ENCODE data around the gene CEMIP2.

Gene CEMIP2

DNA sequence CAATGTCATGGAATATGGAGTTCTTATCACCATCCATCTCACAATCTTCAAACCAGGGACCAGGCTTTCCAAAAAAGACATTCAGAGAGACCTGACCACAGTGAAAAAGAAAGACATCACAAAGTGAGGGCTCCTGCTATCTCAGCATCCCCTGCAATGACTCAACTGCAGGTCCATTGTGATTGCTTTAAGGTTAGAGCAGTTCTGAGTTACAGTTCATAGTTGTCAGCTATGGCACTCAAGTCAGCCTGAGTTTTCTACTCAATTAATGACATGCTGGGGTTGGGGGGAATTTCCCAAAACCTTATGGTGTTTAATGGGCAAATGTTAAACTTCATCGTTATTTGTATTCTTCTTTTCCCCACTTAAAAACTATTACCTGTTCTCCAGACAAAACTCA lies 58.9 kb downstream of the CEMIP2 start:
- WGBS (ENCODE audit: insufficient coverage): no CpG with 5 or more reads among the region's 1 CpG
- DNase-seq: no peak
- H3K9me3 ChIP-seq (ENCODE audit: control extremely low read depth in 1 of 5, control insufficient read depth in 4 of 5, insufficient read depth in 2 of 5, low read depth in 1 of 5, low read length in 4 of 5): no peaks in the 10 kb centered on the region
- H3K27me3 ChIP-seq (replicated peaks in 2 of 5; ENCODE audit: control insufficient read depth in 4 of 5, insufficient read depth in 5 of 5, low read length in 4 of 5): no peaks in the 10 kb centered on the region
- ChIA-PET CTCF (interaction anchor here (0.7 to 3.2 kb wide), 5 partner anchors 13 to 25 kb away, joined by 3 to 12 read pairs (median 4); no protein-coding TSS in a partner anchor), POLR2A (interaction anchor here (0.8 kb wide), 1 partner anchor 1467 kb away, joined by 3 read pairs; no protein-coding TSS in a partner anchor)
- no peak overlapping the region for H3K27ac ChIP-seq (ENCODE audit: insufficient read depth in 1 of 2, low read depth in 1 of 2, low read length in 2 of 2, poor library complexity in 1 of 2, severe bottlenecking in 2 of 2)
- no peak overlapping the region for H3K4me3 ChIP-seq (ENCODE audit: control insufficient read depth in 1 of 7, extremely low read depth in 1 of 7, insufficient read depth in 4 of 7, low read depth in 2 of 7, low read length in 6 of 7)
- no peaks in the 10 kb centered on the region for H3K4me1 ChIP-seq (ENCODE audit: control extremely low read depth in 1 of 4, control insufficient read depth in 4 of 4, insufficient read depth in 4 of 4, low read length in 3 of 4)
- H3K36me3 ChIP-seq (ENCODE audit: control insufficient read depth in 4 of 4, insufficient read depth in 4 of 4, low read length in 3 of 4): peaks cover 9 to 62% (median 21%) of the 10 kb centered on the region in 4 experiments

GRCh38 chr9:71706176-71706575 lies 62.1 kb downstream of the CEMIP2 start:
- H3K4me1 ChIP-seq (ENCODE audit: control extremely low read depth in 1 of 4, control insufficient read depth in 4 of 4, insufficient read depth in 4 of 4, low read length in 3 of 4): no peaks in the 10 kb centered on the region
- CTCF ChIA-PET: interaction anchor here (0.8 to 1.3 kb wide), 4 partner anchors 9 to 24 kb away, joined by 3 to 5 read pairs (median 4); no protein-coding TSS in a partner anchor
- DNase-seq: no peak
- no CpG with 5 or more reads among the region's 1 CpG for WGBS (ENCODE audit: insufficient coverage)
- H3K9me3 ChIP-seq (ENCODE audit: control extremely low read depth in 1 of 5, control insufficient read depth in 4 of 5, insufficient read depth in 2 of 5, low read depth in 1 of 5, low read length in 4 of 5): no peaks in the 10 kb centered on the region
- H3K36me3 ChIP-seq (ENCODE audit: control insufficient read depth in 4 of 4, insufficient read depth in 4 of 4, low read length in 3 of 4): peaks cover 8 to 44% (median 17%) of the 10 kb centered on the region in 4 experiments
- no peaks in the 10 kb centered on the region for H3K27me3 ChIP-seq (replicated peaks in 2 of 5; ENCODE audit: control insufficient read depth in 4 of 5, insufficient read depth in 5 of 5, low read length in 4 of 5)
- no peak overlapping the region for H3K27ac ChIP-seq (ENCODE audit: insufficient read depth in 1 of 2, low read depth in 1 of 2, low read length in 2 of 2, poor library complexity in 1 of 2, severe bottlenecking in 2 of 2)
- POLR2A ChIA-PET: no interaction called here
- H3K4me3 ChIP-seq (ENCODE audit: control insufficient read depth in 1 of 7, extremely low read depth in 1 of 7, insufficient read depth in 4 of 7, low read depth in 2 of 7, low read length in 6 of 7): no peak overlapping the region

GRCh38 chr9:71704796-71705195 lies 63.5 kb downstream of the CEMIP2 start:
- Histone ChIP-seq H3K4me1 (ENCODE audit: control extremely low read depth in 1 of 4, control insufficient read depth in 4 of 4, insufficient read depth in 4 of 4, low read length in 3 of 4) (no peaks in the 10 kb centered on the region), H3K27me3 (replicated peaks in 2 of 5; ENCODE audit: control insufficient read depth in 4 of 5, insufficient read depth in 5 of 5, low read length in 4 of 5) (no peaks in the 10 kb centered on the region), H3K4me3 (ENCODE audit: control insufficient read depth in 1 of 7, extremely low read depth in 1 of 7, insufficient read depth in 4 of 7, low read depth in 2 of 7, low read length in 6 of 7) (no peak overlapping the region), H3K9me3 (ENCODE audit: control extremely low read depth in 1 of 5, control insufficient read depth in 4 of 5, insufficient read depth in 2 of 5, low read depth in 1 of 5, low read length in 4 of 5) (no peaks in the 10 kb centered on the region), H3K27ac (ENCODE audit: insufficient read depth in 1 of 2, low read depth in 1 of 2, low read length in 2 of 2, poor library complexity in 1 of 2, severe bottlenecking in 2 of 2) (no peak overlapping the region), H3K36me3 (ENCODE audit: control insufficient read depth in 4 of 4, insufficient read depth in 4 of 4, low read length in 3 of 4) (peaks cover 14 to 42% (median 19%) of the 10 kb centered on the region in 4 experiments)
- POLR2A ChIA-PET: no interaction called here
- CTCF ChIA-PET: interaction anchor here (0.7 to 2.1 kb wide), 6 partner anchors 10 to 165 kb away, joined by 3 to 8 read pairs (median 4); no protein-coding TSS in a partner anchor
- WGBS (ENCODE audit: insufficient coverage): no CpG with 5 or more reads among the region's 1 CpG
- DNase-seq: no peak

GRCh38 chr9:71703172-71703872 lies 65.0 kb downstream of the CEMIP2 start:
- Histone ChIP-seq H3K9me3 (ENCODE audit: control extremely low read depth in 1 of 5, control insufficient read depth in 4 of 5, insufficient read depth in 2 of 5, low read depth in 1 of 5, low read length in 4 of 5) (no peaks in the 10 kb centered on the region), H3K27ac (ENCODE audit: insufficient read depth in 1 of 2, low read depth in 1 of 2, low read length in 2 of 2, poor library complexity in 1 of 2, severe bottlenecking in 2 of 2) (no peak overlapping the region), H3K36me3 (ENCODE audit: control insufficient read depth in 4 of 4, insufficient read depth in 4 of 4, low read length in 3 of 4) (peaks cover 14 to 34% (median 20%) of the 10 kb centered on the region in 4 experiments), H3K4me3 (ENCODE audit: control insufficient read depth in 1 of 7, extremely low read depth in 1 of 7, insufficient read depth in 4 of 7, low read depth in 2 of 7, low read length in 6 of 7) (no peak overlapping the region), H3K4me1 (ENCODE audit: control extremely low read depth in 1 of 4, control insufficient read depth in 4 of 4, insufficient read depth in 4 of 4, low read length in 3 of 4) (peaks cover 0 to 2% (median 0%) of the 10 kb centered on the region in 4 experiments), H3K27me3 (replicated peaks in 2 of 5; ENCODE audit: control insufficient read depth in 4 of 5, insufficient read depth in 5 of 5, low read length in 4 of 5) (no peaks in the 10 kb centered on the region)
- no peak for DNase-seq
- ChIA-PET CTCF (interaction anchor here (1.3 to 2.1 kb wide), 3 partner anchors 10 to 50 kb away, joined by 3 to 4 read pairs (median 4); no protein-coding TSS in a partner anchor), POLR2A (no interaction called here)
- WGBS (ENCODE audit: insufficient coverage): 100% methylated on average over 4 of the region's 6 CpGs

- no peak for DNase-seq
- no peaks in the 10 kb centered on the region for H3K9me3 ChIP-seq (ENCODE audit: control extremely low read depth in 1 of 5, control insufficient read depth in 4 of 5, insufficient read depth in 2 of 5, low read depth in 1 of 5, low read length in 4 of 5)
- no peak overlapping the region for H3K4me3 ChIP-seq (ENCODE audit: control insufficient read depth in 1 of 7, extremely low read depth in 1 of 7, insufficient read depth in 4 of 7, low read depth in 2 of 7, low read length in 6 of 7)
- no peak overlapping the region for H3K27ac ChIP-seq (ENCODE audit: insufficient read depth in 1 of 2, low read depth in 1 of 2, low read length in 2 of 2, poor library complexity in 1 of 2, severe bottlenecking in 2 of 2)
- POLR2A ChIA-PET: no interaction called here
- 100% methylated on average over 4 of the region's 4 CpGs for WGBS (ENCODE audit: insufficient coverage)
- peaks cover 10 to 38% (median 17%) of the 10 kb centered on the region in 4 experiments for H3K36me3 ChIP-seq (ENCODE audit: control insufficient read depth in 4 of 4, insufficient read depth in 4 of 4, low read length in 3 of 4)
- peaks cover 0 to 2% (median 0%) of the 10 kb centered on the region in 4 experiments for H3K4me1 ChIP-seq (ENCODE audit: control extremely low read depth in 1 of 4, control insufficient read depth in 4 of 4, insufficient read depth in 4 of 4, low read length in 3 of 4)
- CTCF ChIA-PET: no interaction called here
- H3K27me3 ChIP-seq (replicated peaks in 2 of 5; ENCODE audit: control insufficient read depth in 4 of 5, insufficient read depth in 5 of 5, low read length in 4 of 5): no peaks in the 10 kb centered on the region
These were observed 70.4 kb downstream of the CEMIP2 start for GRCh38 chr9:71697882-71698281.

- DNase-seq: no peak
- POLR2A ChIA-PET: no interaction called here
- no peaks in the 10 kb centered on the region for H3K9me3 ChIP-seq (ENCODE audit: control extremely low read depth in 1 of 5, control insufficient read depth in 4 of 5, insufficient read depth in 2 of 5, low read depth in 1 of 5, low read length in 4 of 5)
- CTCF ChIA-PET: interaction anchor here (1.6 kb wide), 1 partner anchor 23 kb away, joined by 5 read pairs; no protein-coding TSS in a partner anchor
- H3K4me3 ChIP-seq (ENCODE audit: control insufficient read depth in 1 of 7, extremely low read depth in 1 of 7, insufficient read depth in 4 of 7, low read depth in 2 of 7, low read length in 6 of 7): no peak overlapping the region
- H3K4me1 ChIP-seq (ENCODE audit: control extremely low read depth in 1 of 4, control insufficient read depth in 4 of 4, insufficient read depth in 4 of 4, low read length in 3 of 4): peaks cover 0 to 5% (median 0%) of the 10 kb centered on the region in 4 experiments
- H3K27ac ChIP-seq (ENCODE audit: insufficient read depth in 1 of 2, low read depth in 1 of 2, low read length in 2 of 2, poor library complexity in 1 of 2, severe bottlenecking in 2 of 2): no peak overlapping the region
- no peaks in the 10 kb centered on the region for H3K27me3 ChIP-seq (replicated peaks in 2 of 5; ENCODE audit: control insufficient read depth in 4 of 5, insufficient read depth in 5 of 5, low read length in 4 of 5)
- peaks cover 7 to 32% (median 13%) of the 10 kb centered on the region in 4 experiments for H3K36me3 ChIP-seq (ENCODE audit: control insufficient read depth in 4 of 4, insufficient read depth in 4 of 4, low read length in 3 of 4)
- 100% methylated on average over 2 of the region's 4 CpGs for WGBS (ENCODE audit: insufficient coverage)
These were observed 74.0 kb downstream of the CEMIP2 start for GRCh38 chr9:71694332-71694731.

DNA sequence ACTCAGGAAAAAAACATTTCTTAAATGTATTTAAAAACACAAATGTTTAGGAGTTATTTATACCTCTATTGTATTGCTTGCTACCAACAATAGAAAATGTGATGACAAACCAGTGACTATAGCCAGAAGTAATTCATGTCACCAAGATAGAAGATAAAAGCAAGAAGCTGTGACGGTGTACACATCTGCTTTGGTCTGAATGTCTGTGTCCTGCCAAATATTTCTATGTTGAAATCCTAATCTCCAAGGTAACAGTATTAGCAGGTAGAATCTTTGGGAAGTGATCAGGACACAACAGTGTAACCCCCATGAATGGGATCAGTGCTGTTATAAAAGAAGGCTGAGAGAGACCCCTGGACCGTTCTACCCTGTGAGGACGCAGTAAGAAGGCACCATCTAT lies 74.7 kb downstream of the CEMIP2 start:
- Histone ChIP-seq H3K27me3 (replicated peaks in 2 of 5; ENCODE audit: control insufficient read depth in 4 of 5, insufficient read depth in 5 of 5, low read length in 4 of 5) (no peaks in the 10 kb centered on the region), H3K4me1 (ENCODE audit: control extremely low read depth in 1 of 4, control insufficient read depth in 4 of 4, insufficient read depth in 4 of 4, low read length in 3 of 4) (peaks cover 0 to 4% (median 0%) of the 10 kb centered on the region in 4 experiments), H3K36me3 (ENCODE audit: control insufficient read depth in 4 of 4, insufficient read depth in 4 of 4, low read length in 3 of 4) (peaks cover 5 to 34% (median 12%) of the 10 kb centered on the region in 4 experiments), H3K4me3 (ENCODE audit: control insufficient read depth in 1 of 7, extremely low read depth in 1 of 7, insufficient read depth in 4 of 7, low read depth in 2 of 7, low read length in 6 of 7) (no peak overlapping the region), H3K27ac (ENCODE audit: insufficient read depth in 1 of 2, low read depth in 1 of 2, low read length in 2 of 2, poor library complexity in 1 of 2, severe bottlenecking in 2 of 2) (no peak overlapping the region), H3K9me3 (ENCODE audit: control extremely low read depth in 1 of 5, control insufficient read depth in 4 of 5, insufficient read depth in 2 of 5, low read depth in 1 of 5, low read length in 4 of 5) (no peaks in the 10 kb centered on the region)
- DNase-seq: no peak
- ChIA-PET POLR2A (no interaction called here), CTCF (interaction anchor here (1.5 to 1.6 kb wide), 2 partner anchors 14 to 24 kb away, joined by 3 to 5 read pairs; no protein-coding TSS in a partner anchor)
- 100% methylated on average over 1 of the region's 3 CpGs for WGBS (ENCODE audit: insufficient coverage)

Data from common myeloid progenitor, CD34-positive (primary cell).